NB4 (cell line): Measurements from ENCODE around the gene SENP8.

Source experiments
- MYC ChIP-seq: IDR thresholded peaks from 2 replicates; pipeline ENCODE4 v1.6.1; 2011; ENCODE audit warnings: low read depth, low read length
- TF ChIP-seq, protein P1 (sequence below): IDR thresholded peaks from one replicate; pipeline ENCODE4 v1.5.1; 2012; ENCODE audit warnings: low read depth, low read length

GRCh38 chr15:72068856-72069255 lies 49.3 kb upstream of the SENP8 start:
- TF ChIP-seq, protein P1, sequence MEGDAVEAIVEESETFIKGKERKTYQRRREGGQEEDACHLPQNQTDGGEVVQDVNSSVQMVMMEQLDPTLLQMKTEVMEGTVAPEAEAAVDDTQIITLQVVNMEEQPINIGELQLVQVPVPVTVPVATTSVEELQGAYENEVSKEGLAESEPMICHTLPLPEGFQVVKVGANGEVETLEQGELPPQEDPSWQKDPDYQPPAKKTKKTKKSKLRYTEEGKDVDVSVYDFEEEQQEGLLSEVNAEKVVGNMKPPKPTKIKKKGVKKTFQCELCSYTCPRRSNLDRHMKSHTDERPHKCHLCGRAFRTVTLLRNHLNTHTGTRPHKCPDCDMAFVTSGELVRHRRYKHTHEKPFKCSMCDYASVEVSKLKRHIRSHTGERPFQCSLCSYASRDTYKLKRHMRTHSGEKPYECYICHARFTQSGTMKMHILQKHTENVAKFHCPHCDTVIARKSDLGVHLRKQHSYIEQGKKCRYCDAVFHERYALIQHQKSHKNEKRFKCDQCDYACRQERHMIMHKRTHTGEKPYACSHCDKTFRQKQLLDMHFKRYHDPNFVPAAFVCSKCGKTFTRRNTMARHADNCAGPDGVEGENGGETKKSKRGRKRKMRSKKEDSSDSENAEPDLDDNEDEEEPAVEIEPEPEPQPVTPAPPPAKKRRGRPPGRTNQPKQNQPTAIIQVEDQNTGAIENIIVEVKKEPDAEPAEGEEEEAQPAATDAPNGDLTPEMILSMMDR, result no peak
- TF ChIP-seq MYC, result no peak
